Neural progenitor cell (in vitro differentiated cells): Measurements from ENCODE around the gene EBF4. TPM values are rescaled to one million over a fixed set of nuclear protein-coding genes. Genes with fewer than 3 reads are reported as not detected.
A peak's percentile ranks its signal among the peaks of the same experiment; 100 is the strongest.
"Not testable (repeated sequence)": the region's sequence is repeated elsewhere in the genome, so short reads cannot be mapped to it uniquely, and the experiment has no call there.

ENCODE experiments used
- DNase-seq: peaks from one replicate; pipeline ENCODE4 v3.0.0-alpha.2; 2016; ENCODE audit warnings: low spot score
- H2AFZ ChIP-seq: fragments of 200-600 bp; sonication (generic); replicated peaks from 2 replicates; pipeline ENCODE4 v1.6.1; 2016; ENCODE audit warnings: antibody characterized with exemption
- H3F3A ChIP-seq: fragments of 200-600 bp; sonication (generic); 2 replicates; pipeline ENCODE4 v1.6.1; 2016; ENCODE audit warnings: antibody characterized with exemption, low read depth
- H3K27ac ChIP-seq: fragments of 200-600 bp; sonication (generic); 2 replicates; pipeline ENCODE4 v1.5.1; 2016; ENCODE audit warnings: mild to moderate bottlenecking
- H3K27me3 ChIP-seq: fragments of 200-600 bp; sonication (generic); 2 replicates; pipeline ENCODE4 v1.6.1; 2016; ENCODE audit warnings: mild to moderate bottlenecking, moderate library complexity
- H3K36me3 ChIP-seq: fragments of 200-600 bp; sonication (generic); 2 replicates; pipeline ENCODE4 v1.5.1; 2016
- H3K4me1 ChIP-seq: fragments of 200-600 bp; sonication (generic); 2 replicates; pipeline ENCODE4 v1.6.1; 2016; ENCODE audit warnings: mixed run types
- H3K4me2 ChIP-seq: fragments of 200-600 bp; sonication (generic); 2 replicates; pipeline ENCODE4 v1.6.1; 2016
- H3K4me3 ChIP-seq: fragments of 200-600 bp; sonication (generic); 2 replicates; pipeline ENCODE4 v1.5.1; 2016
- H3K79me2 ChIP-seq: fragments of 200-600 bp; sonication (generic); 2 replicates; pipeline ENCODE4 v1.6.1; 2016; ENCODE audit warnings: low read depth
- H3K9ac ChIP-seq: fragments of 200-600 bp; sonication (generic); 2 replicates; pipeline ENCODE4 v1.6.1; 2016
- H3K9me3 ChIP-seq: fragments of 200-600 bp; sonication (generic); 2 replicates; pipeline ENCODE4 v1.5.1; 2016; ENCODE audit warnings: low read depth
- H4K20me1 ChIP-seq: fragments of 200-600 bp; sonication (generic); 2 replicates; pipeline ENCODE4 v1.6.1; 2016; ENCODE audit warnings: low read depth
- H3K27ac Mint-ChIP-seq: 3 replicates; pipeline ENCODE4 v1.8.0; 2021; ENCODE audit warnings: mixed read lengths
- H3K27me3 Mint-ChIP-seq: 2 replicates; pipeline ENCODE4 v1.8.0; 2022; ENCODE audit warnings: low read depth, mild to moderate bottlenecking, inconsistent platforms, moderate library complexity, mixed read lengths; ENCODE audit not compliant: insufficient read depth
- H3K36me3 Mint-ChIP-seq: 3 replicates; pipeline ENCODE4 v1.8.0; 2021; ENCODE audit warnings: mixed read lengths
- H3K4me1 Mint-ChIP-seq: 3 replicates; pipeline ENCODE4 v1.8.0; 2021; ENCODE audit warnings: mixed read lengths
- H3K4me3 Mint-ChIP-seq: 3 replicates; pipeline ENCODE4 v1.8.0; 2021; ENCODE audit warnings: mild to moderate bottlenecking, moderate library complexity, mixed read lengths
- H3K9me3 Mint-ChIP-seq: 3 replicates; pipeline ENCODE4 v1.8.0; 2020; ENCODE audit warnings: mixed read lengths
- CTCF ChIP-seq: fragments of 200-600 bp; sonication (generic); IDR thresholded peaks from 2 replicates; pipeline ENCODE4 v1.5.1; 2017; ENCODE audit warnings: antibody characterized with exemption, mild to moderate bottlenecking
- EZH2 ChIP-seq: fragments of 200-600 bp; sonication (generic); IDR thresholded peaks from 2 replicates; pipeline ENCODE4 v1.6.1; 2017; ENCODE audit warnings: antibody characterized with exemption, mild to moderate bottlenecking, moderate library complexity
- EZH2phosphoT487 ChIP-seq: fragments of 200-600 bp; sonication (generic); IDR thresholded peaks from 2 replicates; pipeline ENCODE4 v1.6.1; 2017; ENCODE audit warnings: antibody characterized with exemption
- total RNA-seq: library from RNA; depleted of rRNA; stranded (reverse); fragments of >200 nt; gene quantifications from 2 replicates; pipeline ENCODE4 v1.2.3, GENCODE V29; 2015; ENCODE audit warnings: low replicate concordance

Gene EBF4
- total RNA-seq, 1 donor from 2014 or later, result 1.9 TPM

GRCh38 chr20:2805689-2806350, 113.2 kb downstream of the EBF4 start:
- Mint-ChIP-seq H3K27ac (no peak overlapping the region), H3K27me3 (peaks cover 36% of the 10 kb centered on the region), H3K36me3 (no peaks in the 10 kb centered on the region), H3K9me3 (peaks cover 14% of the 10 kb centered on the region), H3K4me1 (peaks cover 15% of the 10 kb centered on the region), H3K4me3 (no peak overlapping the region)
- peaks cover 6% of the 10 kb centered on the region for H3F3A ChIP-seq
- TF ChIP-seq EZH2 (peak; percentile 45), EZH2phosphoT487 (no peak)
- H3K4me1 ChIP-seq, result peaks cover 6% of the 10 kb centered on the region
- no peaks in the 10 kb centered on the region for H4K20me1 ChIP-seq
- no peak overlapping the region for H3K4me3 ChIP-seq
- peak overlapping the region; percentile 57 for H2AFZ ChIP-seq
- H3K9ac ChIP-seq, result no peak overlapping the region
- H3K79me2 ChIP-seq, result no peaks in the 10 kb centered on the region
- DNase-seq, result no peak
- no peaks in the 10 kb centered on the region for H3K9me3 ChIP-seq
- no peak overlapping the region for H3K27ac ChIP-seq
- no peaks in the 10 kb centered on the region for H3K36me3 ChIP-seq
- peaks cover 80% of the 10 kb centered on the region for H3K27me3 ChIP-seq
- H3K4me2 ChIP-seq, result no peak overlapping the region

GRCh38 chr20:2806351-2806701, 113.7 kb downstream of the EBF4 start:
- Histone ChIP-seq H3K4me2 (no peak overlapping the region), H3K4me3 (no peak overlapping the region), H3K36me3 (no peaks in the 10 kb centered on the region), H3F3A (peaks cover 1% of the 10 kb centered on the region), H3K27ac (no peak overlapping the region), H2AFZ (no peak overlapping the region), H3K9me3 (no peaks in the 10 kb centered on the region), H3K27me3 (peaks cover 80% of the 10 kb centered on the region), H3K4me1 (peaks cover 2% of the 10 kb centered on the region), H4K20me1 (no peaks in the 10 kb centered on the region), H3K79me2 (no peaks in the 10 kb centered on the region), H3K9ac (no peak overlapping the region)
- peaks cover 36% of the 10 kb centered on the region for H3K27me3 Mint-ChIP-seq
- DNase-seq, result no peak
- peaks cover 10% of the 10 kb centered on the region for H3K4me1 Mint-ChIP-seq
- TF ChIP-seq CTCF (no peak), EZH2phosphoT487 (no peak), EZH2 (no peak)
- no peak overlapping the region for H3K4me3 Mint-ChIP-seq
- H3K27ac Mint-ChIP-seq, result no peak overlapping the region
- peaks cover 20% of the 10 kb centered on the region for H3K9me3 Mint-ChIP-seq
- no peaks in the 10 kb centered on the region for H3K36me3 Mint-ChIP-seq

GRCh38 chr20:2807019-2807418, 114.4 kb downstream of the EBF4 start:
- Histone ChIP-seq H3K9ac (no peak overlapping the region), H3K36me3 (no peaks in the 10 kb centered on the region), H3F3A (no peaks in the 10 kb centered on the region), H2AFZ (no peak overlapping the region), H3K4me2 (no peak overlapping the region), H3K4me3 (no peak overlapping the region), H3K79me2 (no peaks in the 10 kb centered on the region), H4K20me1 (no peaks in the 10 kb centered on the region), H3K4me1 (no peaks in the 10 kb centered on the region), H3K27ac (no peak overlapping the region), H3K9me3 (no peaks in the 10 kb centered on the region), H3K27me3 (peaks cover 80% of the 10 kb centered on the region)
- DNase-seq, result no peak
- TF ChIP-seq CTCF (no peak), EZH2phosphoT487 (no peak), EZH2 (no peak)
- Mint-ChIP-seq H3K9me3 (peaks cover 26% of the 10 kb centered on the region), H3K36me3 (no peaks in the 10 kb centered on the region), H3K4me3 (no peak overlapping the region), H3K4me1 (peaks cover 6% of the 10 kb centered on the region), H3K27me3 (peaks cover 37% of the 10 kb centered on the region), H3K27ac (no peak overlapping the region)

GRCh38 chr20:2807929-2808328, 115.3 kb downstream of the EBF4 start:
- peak overlapping the region; percentile 46 for H3K4me3 Mint-ChIP-seq
- not testable (repeated sequence) for H3K36me3 ChIP-seq, H3K4me2 ChIP-seq, H2AFZ ChIP-seq, H3K27ac ChIP-seq, H3K4me3 ChIP-seq, H4K20me1 ChIP-seq, H3K79me2 ChIP-seq, H3K27ac Mint-ChIP-seq, H3K4me1 Mint-ChIP-seq, H3K9me3 ChIP-seq, H3K9ac ChIP-seq, DNase-seq, H3K4me1 ChIP-seq, H3K36me3 Mint-ChIP-seq, H3F3A ChIP-seq
- H3K9me3 Mint-ChIP-seq, result peaks cover 33% of the 10 kb centered on the region
- peaks cover 41% of the 10 kb centered on the region for H3K27me3 Mint-ChIP-seq
- H3K27me3 ChIP-seq, result peaks cover 76% of the 10 kb centered on the region
